PC-9 (cell line): Measurements from ENCODE around the gene IFNL1. TPM values are rescaled to one million over a fixed set of nuclear protein-coding genes. Genes with fewer than 3 reads are reported as not detected.
"Not testable (repeated sequence)": the region's sequence is repeated elsewhere in the genome, so short reads cannot be mapped to it uniquely, and the experiment has no call there.

Source experiments
- BruUV-seq: library from RNA; stranded (reverse); fragments of 400-500 nt; replicated peaks from 2 replicates; lab custom pipeline; 2021; lab: Mats Ljungman, UMichigan
- CTCF ChIA-PET: fragments of 300-600 bp; sonication (Branson Sonifier 250); formaldehyde crosslinking; loops from one replicate; lab custom pipeline; 2022; ENCODE audit warnings: antibody characterized with exemption; lab: Charles Lee
- POLR2A ChIA-PET: fragments of 300-600 bp; sonication (Branson Sonifier 250); formaldehyde crosslinking; loops from one replicate; lab custom pipeline; 2022; ENCODE audit warnings: antibody characterized with exemption; ENCODE audit not compliant: unreplicated experiment; lab: Charles Lee
- DNase-seq, 2 experiments: peaks; one replicate each; pipeline versions ENCODE4 v3.0.0 to v3.0.0-alpha.2; 2015 to 2022; ENCODE audit warnings: mixed read lengths in 1 of 2
- H2AFZ ChIP-seq: fragments of 200-600 bp; sonication (generic); 2 replicates; pipeline ENCODE4 v1.8.1; 2017; ENCODE audit warnings: antibody characterized with exemption
- H3F3A ChIP-seq: fragments of 200-600 bp; sonication (generic); 2 replicates; pipeline ENCODE4 v1.8.1; 2017; ENCODE audit warnings: antibody characterized with exemption, mild to moderate bottlenecking, low read depth; ENCODE audit not compliant: insufficient read depth
- H3K27ac ChIP-seq: fragments of 200-600 bp; sonication (generic); 2 replicates; pipeline ENCODE4 v1.6.1; 2016; ENCODE audit warnings: mixed run types
- H3K27me3 ChIP-seq: fragments of 200-600 bp; sonication (generic); 2 replicates; pipeline ENCODE4 v1.6.1; 2016; ENCODE audit warnings: low read depth, mixed run types; ENCODE audit not compliant: insufficient read depth
- H3K36me3 ChIP-seq: fragments of 200-600 bp; sonication (generic); 2 replicates; pipeline ENCODE4 v1.6.1; 2016; ENCODE audit warnings: low read depth, mixed run types
- H3K4me1 ChIP-seq: fragments of 200-600 bp; sonication (generic); replicated peaks from 2 replicates; pipeline ENCODE4 v1.6.1; 2016; ENCODE audit warnings: mixed run types; ENCODE audit not compliant: insufficient read depth
- H3K4me2 ChIP-seq: fragments of 200-600 bp; sonication (generic); 2 replicates; pipeline ENCODE4 v1.6.1; 2017; ENCODE audit warnings: mixed run types
- H3K4me3 ChIP-seq: fragments of 200-600 bp; sonication (generic); 2 replicates; pipeline ENCODE4 v1.6.1; 2016; ENCODE audit warnings: mixed run types
- H3K79me2 ChIP-seq: fragments of 200-600 bp; sonication (generic); 2 replicates; pipeline ENCODE4 v1.6.1; 2017; ENCODE audit warnings: low read depth, mixed run types
- H3K9me2 ChIP-seq: fragments of 200-600 bp; sonication (generic); 2 replicates; pipeline ENCODE4 v1.8.1; 2017; ENCODE audit warnings: mild to moderate bottlenecking; ENCODE audit not compliant: insufficient read depth
- H3K9me3 ChIP-seq: fragments of 200-600 bp; sonication (generic); 2 replicates; pipeline ENCODE4 v1.8.1; 2016; ENCODE audit warnings: low read depth; ENCODE audit not compliant: insufficient read depth
- H4K20me1 ChIP-seq: fragments of 200-600 bp; sonication (generic); 2 replicates; pipeline ENCODE4 v1.8.1; 2017; ENCODE audit not compliant: insufficient read depth
- EZH2 ChIP-seq: fragments of 200-600 bp; sonication (generic); IDR thresholded peaks from 2 replicates; pipeline ENCODE4 v1.8.0; 2017; ENCODE audit warnings: antibody characterized with exemption, low read depth
- intact Hi-C: fragments of 100-400 bp; cut with micrococcal nuclease; formaldehyde crosslinking; loops from one replicate; pipeline ENCODE4 v1.10.0; 2022; ENCODE audit not compliant: unreplicated experiment
- total RNA-seq: library from RNA; stranded (reverse); gene quantifications from 2 replicates; pipeline ENCODE4 v1.2.3, GENCODE V29; 2021
- TF ChIP-seq, protein P1 (sequence below): fragments of 200-600 bp; sonication (generic); conservative IDR thresholded peaks from 2 replicates; pipeline ENCODE4 v1.6.1; 2017; ENCODE audit warnings: mixed run types, antibody characterized with exemption, mild to moderate bottlenecking, moderate library complexity

The IFNL1 gene
- total RNA-seq, 1 experiment from 2014 or later, result not detected

DNA sequence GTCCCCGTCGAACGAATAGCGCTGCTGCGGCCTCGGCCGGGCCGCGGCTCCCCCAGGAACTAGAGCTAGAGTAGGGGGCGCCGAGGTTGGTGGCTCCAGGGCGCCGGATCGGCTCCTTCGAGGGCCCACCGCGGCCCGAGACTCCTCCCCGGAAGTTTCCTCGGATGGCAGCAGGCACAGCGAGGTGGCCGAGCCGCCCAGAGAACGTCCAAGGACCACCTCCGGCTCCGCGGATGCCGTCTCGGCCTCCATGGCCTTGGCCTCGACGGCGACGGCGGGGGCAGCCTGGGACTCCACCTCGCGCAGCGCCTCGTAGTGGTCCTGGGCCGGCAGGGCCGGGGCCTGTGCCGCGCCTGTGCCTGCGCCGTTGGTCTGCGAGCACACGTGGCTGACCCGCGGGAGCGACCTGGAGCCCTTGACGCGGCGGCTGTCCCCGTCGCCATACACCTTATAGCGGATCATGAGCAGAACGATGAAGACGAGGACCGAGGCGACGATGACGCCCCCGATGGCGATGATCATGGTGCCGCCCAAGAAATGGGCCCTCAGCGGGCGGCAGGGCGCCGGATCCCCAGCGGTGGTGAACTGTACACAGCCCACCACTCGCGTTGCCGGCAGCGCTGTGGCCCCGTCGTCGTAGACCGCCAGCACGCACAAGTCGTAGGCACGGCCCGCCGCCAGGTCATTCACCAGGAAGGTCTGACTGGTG lies 11.8 kb downstream of the IFNL1 start:
- CTCF ChIA-PET, result no interaction called here
- intact Hi-C loops, result no loop called here
- no peaks in the 10 kb centered on the region for H3K27me3 ChIP-seq
- H3K27ac ChIP-seq, result no peak overlapping the region
- no peaks in the 10 kb centered on the region for H3K4me1 ChIP-seq
- TF ChIP-seq, protein P1, sequence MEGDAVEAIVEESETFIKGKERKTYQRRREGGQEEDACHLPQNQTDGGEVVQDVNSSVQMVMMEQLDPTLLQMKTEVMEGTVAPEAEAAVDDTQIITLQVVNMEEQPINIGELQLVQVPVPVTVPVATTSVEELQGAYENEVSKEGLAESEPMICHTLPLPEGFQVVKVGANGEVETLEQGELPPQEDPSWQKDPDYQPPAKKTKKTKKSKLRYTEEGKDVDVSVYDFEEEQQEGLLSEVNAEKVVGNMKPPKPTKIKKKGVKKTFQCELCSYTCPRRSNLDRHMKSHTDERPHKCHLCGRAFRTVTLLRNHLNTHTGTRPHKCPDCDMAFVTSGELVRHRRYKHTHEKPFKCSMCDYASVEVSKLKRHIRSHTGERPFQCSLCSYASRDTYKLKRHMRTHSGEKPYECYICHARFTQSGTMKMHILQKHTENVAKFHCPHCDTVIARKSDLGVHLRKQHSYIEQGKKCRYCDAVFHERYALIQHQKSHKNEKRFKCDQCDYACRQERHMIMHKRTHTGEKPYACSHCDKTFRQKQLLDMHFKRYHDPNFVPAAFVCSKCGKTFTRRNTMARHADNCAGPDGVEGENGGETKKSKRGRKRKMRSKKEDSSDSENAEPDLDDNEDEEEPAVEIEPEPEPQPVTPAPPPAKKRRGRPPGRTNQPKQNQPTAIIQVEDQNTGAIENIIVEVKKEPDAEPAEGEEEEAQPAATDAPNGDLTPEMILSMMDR, result no peak
- TF ChIP-seq EZH2, result no peak
- no peak overlapping the region for H3K4me2 ChIP-seq
- H3K4me3 ChIP-seq, result no peak overlapping the region
- no peaks in the 10 kb centered on the region for H3K9me2 ChIP-seq
- H3K36me3 ChIP-seq, result no peaks in the 10 kb centered on the region
- H3K9me3 ChIP-seq, result no peaks in the 10 kb centered on the region
- no peaks in the 10 kb centered on the region for H3K79me2 ChIP-seq
- H4K20me1 ChIP-seq, result no peaks in the 10 kb centered on the region
- no TSS peak for BruUV-seq
- POLR2A ChIA-PET, result no interaction called here
- DNase-seq, result no peak
- peaks cover 15% of the 10 kb centered on the region; the same call in 1 of the 2 replicates for H3F3A ChIP-seq
- no peak overlapping the region for H2AFZ ChIP-seq

DNA sequence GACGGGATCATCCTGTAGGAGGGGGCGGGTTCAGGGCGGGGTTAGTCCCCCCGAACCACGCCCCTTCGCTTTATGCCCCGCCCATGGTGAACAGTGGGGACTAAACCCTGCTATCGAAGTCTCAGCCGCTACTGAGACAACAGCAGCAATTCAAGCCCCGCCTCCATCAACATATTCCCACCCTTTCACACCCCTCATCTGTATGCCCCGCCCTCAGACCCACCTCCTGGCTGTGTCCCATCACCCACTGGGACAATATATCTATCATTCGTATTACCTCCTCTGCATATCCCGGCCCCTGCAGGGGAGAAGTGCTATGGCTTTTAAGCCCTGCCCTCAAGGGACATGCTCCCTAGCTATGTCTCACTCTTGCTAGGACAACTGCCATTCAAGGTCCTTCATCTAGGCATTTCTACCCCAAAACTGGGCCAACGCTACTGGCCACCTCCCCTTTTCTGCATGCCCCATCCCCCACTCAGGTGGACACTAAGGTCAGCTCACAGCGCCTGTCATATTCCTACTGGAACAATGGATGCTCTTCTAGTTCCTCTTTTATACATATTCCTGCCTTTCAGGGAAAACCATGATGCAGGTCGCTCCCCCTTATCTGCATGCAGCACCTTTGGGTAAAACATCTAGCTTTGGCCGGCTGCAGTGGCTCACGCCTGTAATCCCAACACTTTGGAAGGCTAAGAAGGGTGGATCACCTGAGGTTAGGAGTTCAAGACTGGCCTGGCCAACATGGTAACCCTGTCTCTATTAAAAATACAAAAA lies 12.5 kb downstream of the IFNL1 start:
- ChIA-PET POLR2A (no interaction called here), CTCF (no interaction called here)
- DNase-seq, result no peak

DNA sequence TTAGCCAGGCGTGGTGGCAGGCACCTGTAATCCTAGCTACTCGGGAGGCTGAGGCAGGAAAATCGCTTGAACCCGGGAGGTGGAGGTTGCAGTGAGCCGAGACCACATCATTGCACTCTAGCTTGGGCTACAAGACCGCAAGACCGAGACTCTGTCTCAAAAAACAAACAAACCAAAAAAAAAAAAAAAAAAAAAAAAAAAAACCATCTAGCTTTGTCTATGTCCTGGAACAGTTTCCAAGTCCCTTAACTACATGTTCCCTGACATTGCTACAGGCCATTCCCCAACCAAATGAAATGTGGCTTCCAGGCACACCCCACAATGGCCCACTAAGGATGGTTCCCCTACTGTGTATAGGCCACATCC lies 13.1 kb downstream of the IFNL1 start:
- intact Hi-C loops, H3K4me2 ChIP-seq, H3K27ac ChIP-seq, BruUV-seq, H3K79me2 ChIP-seq, H3K4me1 ChIP-seq, H2AFZ ChIP-seq, H3K4me3 ChIP-seq, H3K36me3 ChIP-seq, H4K20me1 ChIP-seq, H3K9me2 ChIP-seq, POLR2A ChIA-PET, DNase-seq, CTCF ChIA-PET, H3K27me3 ChIP-seq, H3K9me3 ChIP-seq: not testable (repeated sequence)
- peaks cover 14% of the 10 kb centered on the region; the same call in 1 of the 2 replicates for H3F3A ChIP-seq

More for the DNA sequence above, 12.5 kb downstream of the IFNL1 start:
- Histone ChIP-seq H3K27me3 (no peaks in the 10 kb centered on the region), H3F3A (peaks cover 15% of the 10 kb centered on the region; the same call in 1 of the 2 replicates), H3K9me3 (no peaks in the 10 kb centered on the region), H3K4me2 (no peak overlapping the region), H3K4me1 (no peaks in the 10 kb centered on the region), H3K27ac (no peak overlapping the region), H4K20me1 (no peaks in the 10 kb centered on the region), H3K9me2 (no peaks in the 10 kb centered on the region), H3K79me2 (no peaks in the 10 kb centered on the region), H3K4me3 (no peak overlapping the region), H3K36me3 (no peaks in the 10 kb centered on the region), H2AFZ (no peak overlapping the region)
- BruUV-seq, result no TSS peak
- intact Hi-C loops, result no loop called here
- TF ChIP-seq, protein P1, result no peak
- no peak for TF ChIP-seq EZH2
